DOHH2 (cell line): ENCODE measurements around the gene SPATC1L.

Source experiments
- H3F3A ChIP-seq: fragments of 200-600 bp; sonication (generic), shearing (Covaris generic); 2 replicates; pipeline ENCODE4 v1.6.0; 2016; ENCODE audit warnings: antibody characterized with exemption, mild to moderate bottlenecking; ENCODE audit not compliant: control insufficient read depth, insufficient read depth
- H3K27ac ChIP-seq: fragments of 200-600 bp; sonication (generic); 2 replicates; pipeline ENCODE4 v1.5.1; 2014; ENCODE audit warnings: low read depth, mild to moderate bottlenecking, low read length, moderate library complexity
- H3K27me3 ChIP-seq: fragments of 200-600 bp; sonication (generic); 2 replicates; pipeline ENCODE4 v1.6.1; 2014; ENCODE audit warnings: mild to moderate bottlenecking, low read length, mixed read lengths; ENCODE audit not compliant: control insufficient read depth
- H3K36me3 ChIP-seq: fragments of 200-600 bp; sonication (generic); 2 replicates; pipeline ENCODE4 v1.6.1; 2014; ENCODE audit warnings: mild to moderate bottlenecking, low read length, moderate library complexity, mixed read lengths; ENCODE audit not compliant: control insufficient read depth
- H3K4me1 ChIP-seq: fragments of 200-600 bp; sonication (generic); 2 replicates; pipeline ENCODE4 v1.6.1; 2014; ENCODE audit warnings: mild to moderate bottlenecking, low read length, mixed read lengths; ENCODE audit not compliant: control insufficient read depth
- H3K4me2 ChIP-seq: fragments of 200-600 bp; sonication (generic); 2 replicates; pipeline ENCODE4 v1.6.0; 2014; ENCODE audit warnings: mild to moderate bottlenecking, low read length, moderate library complexity
- H3K4me3 ChIP-seq: fragments of 200-600 bp; sonication (generic); 2 replicates; pipeline ENCODE4 v1.5.1; 2014; ENCODE audit warnings: mild to moderate bottlenecking, low read length, mixed read lengths
- H3K79me2 ChIP-seq: fragments of 200-600 bp; sonication (generic); 2 replicates; pipeline ENCODE4 v1.6.1; 2014; ENCODE audit warnings: mild to moderate bottlenecking, low read length, mixed read lengths; ENCODE audit not compliant: control insufficient read depth
- H3K9me2 ChIP-seq: fragments of 200-600 bp; sonication (generic); replicated peaks from 2 replicates; pipeline ENCODE4 v1.6.1; 2014; ENCODE audit warnings: mild to moderate bottlenecking, low read length, mixed read lengths; ENCODE audit not compliant: control insufficient read depth
- H3K9me3 ChIP-seq: fragments of 200-600 bp; sonication (generic); 2 replicates; pipeline ENCODE4 v1.6.1; 2014; ENCODE audit warnings: antibody characterized with exemption, low read length, mixed read lengths; ENCODE audit not compliant: control insufficient read depth, insufficient read depth
- H4K20me1 ChIP-seq: fragments of 200-600 bp; sonication (generic); 2 replicates; pipeline ENCODE4 v1.6.0; 2014; ENCODE audit warnings: low read depth, mild to moderate bottlenecking, antibody characterized with exemption, low read length, moderate library complexity; ENCODE audit not compliant: control insufficient read depth, insufficient read depth
- EZH2phosphoT487 ChIP-seq: fragments of 200-600 bp; sonication (generic); IDR thresholded peaks from 2 replicates; pipeline ENCODE4 v1.6.1; 2017; ENCODE audit warnings: borderline replicate concordance, mild to moderate bottlenecking, antibody characterized with exemption, low read length, moderate library complexity, mixed read lengths
- TF ChIP-seq, protein P1 (sequence below): fragments of 200-600 bp; sonication (generic); IDR thresholded peaks from one replicate; pipeline ENCODE4 v1.5.1; 2014; ENCODE audit warnings: antibody characterized with exemption, mild to moderate bottlenecking, low read depth, low read length; ENCODE audit not compliant: poor library complexity, severe bottlenecking

The SPATC1L gene

DNA sequence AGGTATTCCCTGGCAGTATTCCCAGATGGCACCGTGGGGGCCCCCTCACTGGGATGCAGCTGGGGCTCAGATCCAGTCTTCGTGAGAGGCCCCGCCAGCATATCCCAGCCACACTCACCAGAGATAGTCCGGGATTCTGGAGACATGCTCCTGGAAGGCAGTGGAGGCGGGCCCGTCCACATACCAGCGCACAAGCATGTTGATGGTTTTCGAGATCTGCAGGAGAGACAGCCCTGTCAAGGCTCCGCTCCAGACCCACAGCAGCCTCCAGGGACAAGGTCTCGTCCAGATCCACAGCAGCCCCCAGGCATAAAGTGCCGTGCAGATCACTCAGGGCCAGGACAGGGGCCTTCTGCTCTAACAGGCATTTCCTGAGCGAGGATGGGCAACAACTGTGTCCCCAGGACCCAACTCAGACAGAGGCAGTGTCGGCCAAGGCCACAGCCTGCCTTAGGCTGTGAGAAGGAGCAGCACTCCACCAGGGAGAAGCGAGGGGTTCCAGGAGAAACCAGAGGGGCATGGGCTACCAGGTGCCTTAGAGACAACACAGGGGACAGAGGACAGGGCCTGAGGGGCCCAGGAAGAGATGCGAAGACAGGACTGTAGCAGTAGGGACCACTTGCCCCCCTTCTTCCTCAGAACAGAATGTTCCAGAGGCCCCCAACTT, 29.5 kb upstream of the SPATC1L start:
- no peak overlapping the region for H3K4me2 ChIP-seq
- no peaks in the 10 kb centered on the region for H3F3A ChIP-seq
- H3K9me3 ChIP-seq = no peaks in the 10 kb centered on the region
- no peak for TF ChIP-seq EZH2phosphoT487
- TF ChIP-seq, protein P1, sequence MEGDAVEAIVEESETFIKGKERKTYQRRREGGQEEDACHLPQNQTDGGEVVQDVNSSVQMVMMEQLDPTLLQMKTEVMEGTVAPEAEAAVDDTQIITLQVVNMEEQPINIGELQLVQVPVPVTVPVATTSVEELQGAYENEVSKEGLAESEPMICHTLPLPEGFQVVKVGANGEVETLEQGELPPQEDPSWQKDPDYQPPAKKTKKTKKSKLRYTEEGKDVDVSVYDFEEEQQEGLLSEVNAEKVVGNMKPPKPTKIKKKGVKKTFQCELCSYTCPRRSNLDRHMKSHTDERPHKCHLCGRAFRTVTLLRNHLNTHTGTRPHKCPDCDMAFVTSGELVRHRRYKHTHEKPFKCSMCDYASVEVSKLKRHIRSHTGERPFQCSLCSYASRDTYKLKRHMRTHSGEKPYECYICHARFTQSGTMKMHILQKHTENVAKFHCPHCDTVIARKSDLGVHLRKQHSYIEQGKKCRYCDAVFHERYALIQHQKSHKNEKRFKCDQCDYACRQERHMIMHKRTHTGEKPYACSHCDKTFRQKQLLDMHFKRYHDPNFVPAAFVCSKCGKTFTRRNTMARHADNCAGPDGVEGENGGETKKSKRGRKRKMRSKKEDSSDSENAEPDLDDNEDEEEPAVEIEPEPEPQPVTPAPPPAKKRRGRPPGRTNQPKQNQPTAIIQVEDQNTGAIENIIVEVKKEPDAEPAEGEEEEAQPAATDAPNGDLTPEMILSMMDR = no peak
- H3K4me1 ChIP-seq = no peaks in the 10 kb centered on the region
- peaks cover 71% of the 10 kb centered on the region for H3K36me3 ChIP-seq
- no peak overlapping the region for H3K27ac ChIP-seq
- no peaks in the 10 kb centered on the region for H3K27me3 ChIP-seq
- H4K20me1 ChIP-seq = no peaks in the 10 kb centered on the region
- no peaks in the 10 kb centered on the region; the same call in 1 of the 2 replicates for H3K79me2 ChIP-seq
- H3K4me3 ChIP-seq = no peak overlapping the region
- H3K9me2 ChIP-seq = no peaks in the 10 kb centered on the region

DNA sequence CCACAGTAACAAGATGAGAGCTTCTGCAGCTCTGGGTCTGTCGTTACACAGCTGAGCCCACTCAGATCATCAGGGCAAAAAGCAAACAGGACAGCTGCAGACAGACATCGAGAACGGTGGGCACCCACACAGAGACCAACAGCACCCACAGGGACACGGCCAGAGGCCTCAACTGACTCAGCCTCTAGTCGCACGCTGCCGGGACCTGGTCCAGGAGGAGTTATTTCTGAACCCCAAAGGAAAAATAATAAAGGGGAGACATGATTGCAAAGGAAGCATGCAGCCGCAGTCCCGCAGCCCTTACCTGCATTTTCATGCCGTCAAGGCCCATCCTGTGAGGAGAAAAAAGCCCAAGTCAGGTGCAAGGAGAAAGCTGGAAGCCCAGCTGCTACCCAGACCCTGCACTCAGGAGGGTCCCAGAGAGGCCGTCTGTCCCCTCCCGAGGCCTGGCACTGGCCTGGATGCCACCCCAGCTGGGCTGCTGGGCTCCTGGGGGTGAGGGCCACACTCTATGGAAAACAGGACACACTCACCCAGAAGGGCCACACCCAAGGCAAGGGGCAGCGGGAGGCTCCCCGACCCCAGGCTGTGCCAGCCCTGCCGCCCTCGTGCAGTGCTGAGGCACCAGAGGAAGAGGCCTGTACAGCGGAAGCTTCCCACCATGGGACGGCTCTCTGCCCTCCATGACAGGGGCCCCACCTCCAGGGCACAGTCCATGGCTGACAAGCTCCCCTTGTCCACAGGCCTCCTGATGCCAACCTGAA, 28.6 kb upstream of the SPATC1L start:
- H3K4me1 ChIP-seq = no peaks in the 10 kb centered on the region
- H4K20me1 ChIP-seq = no peaks in the 10 kb centered on the region
- H3K9me3 ChIP-seq = no peaks in the 10 kb centered on the region
- no peak overlapping the region for H3K27ac ChIP-seq
- TF ChIP-seq, protein P1 = no peak
- no peak for TF ChIP-seq EZH2phosphoT487
- H3K36me3 ChIP-seq = peaks cover 75% of the 10 kb centered on the region
- no peaks in the 10 kb centered on the region for H3K27me3 ChIP-seq
- no peaks in the 10 kb centered on the region; the same call in 1 of the 2 replicates for H3K79me2 ChIP-seq
- no peak overlapping the region for H3K4me2 ChIP-seq
- H3K4me3 ChIP-seq = no peak overlapping the region
- no peaks in the 10 kb centered on the region for H3F3A ChIP-seq
- H3K9me2 ChIP-seq = no peaks in the 10 kb centered on the region

DNA sequence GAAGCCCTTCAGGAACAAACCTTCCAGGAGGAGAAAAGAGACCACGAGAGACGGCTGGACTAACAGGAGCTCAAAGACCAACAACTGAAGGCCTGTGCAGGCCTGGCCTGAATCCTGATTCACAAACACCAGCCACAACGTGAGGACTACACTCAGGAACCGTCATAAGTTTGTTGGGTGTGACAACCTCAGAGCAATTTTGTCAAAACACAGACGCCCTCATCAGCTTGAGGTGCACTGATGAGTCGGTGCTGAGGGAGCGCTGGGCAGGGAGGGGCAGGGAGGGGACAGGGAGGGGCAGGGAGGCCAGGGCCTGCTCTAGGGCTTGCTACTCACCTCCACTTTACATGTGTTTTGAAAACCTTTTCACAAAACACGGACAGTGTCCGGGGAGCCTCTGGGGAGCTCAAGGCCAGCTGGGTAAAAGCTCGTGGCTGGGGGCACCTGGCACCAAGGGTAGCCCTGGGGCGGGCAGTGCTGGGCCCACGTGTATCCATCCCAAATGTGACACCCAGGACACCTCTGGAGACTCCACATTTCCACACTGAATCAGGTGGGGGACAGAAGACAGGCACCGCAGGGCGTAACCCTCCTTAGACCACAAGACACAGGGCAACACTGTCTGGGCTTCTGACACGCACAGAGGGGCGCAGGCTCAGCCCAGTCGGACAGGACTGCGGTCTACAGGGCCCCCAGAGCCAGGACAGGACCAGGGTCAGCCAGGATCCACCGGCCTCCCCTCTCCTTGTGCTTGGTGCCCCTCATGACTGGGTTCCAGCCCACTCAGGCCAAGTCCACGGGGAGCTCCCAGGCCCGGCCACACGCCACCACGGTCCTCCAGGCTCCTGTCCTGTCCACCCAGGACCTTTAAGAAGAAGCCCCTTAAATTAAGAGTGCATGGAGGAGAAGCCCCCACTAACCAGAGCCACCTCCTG, 27.8 kb upstream of the SPATC1L start:
- Histone ChIP-seq H3K4me1 (no peaks in the 10 kb centered on the region), H3K4me3 (no peak overlapping the region), H3K9me3 (no peaks in the 10 kb centered on the region), H3K9me2 (no peaks in the 10 kb centered on the region), H3K4me2 (no peak overlapping the region), H4K20me1 (no peaks in the 10 kb centered on the region), H3F3A (no peaks in the 10 kb centered on the region), H3K27ac (no peak overlapping the region), H3K27me3 (no peaks in the 10 kb centered on the region), H3K36me3 (peaks cover 84% of the 10 kb centered on the region), H3K79me2 (no peaks in the 10 kb centered on the region)
- TF ChIP-seq EZH2phosphoT487 = no peak
- TF ChIP-seq, protein P1 = no peak
